HG03439 (cell line): ENCODE data around the gene PTS.

Experiments
- ATAC-seq: cut with Tn5 transposase; IDR thresholded peaks from one replicate; pipeline ENCODE4 v1.9.1; 2021; ENCODE audit warnings: mild to moderate bottlenecking, moderate library complexity; ENCODE audit not compliant: unreplicated experiment

PTS gene

GRCh38 chr11:112260490-112260889 is 34.3 kb downstream of the PTS start, which contains the start of gene PLET1:
Gene PLET1, minus strand, starts transcription at chr11:112260860. Its CDS starts 271 bp downstream, at chr11:112260589.
- no peak for ATAC-seq

- no peak for ATAC-seq
Observed at GRCh38 chr11:112265659-112266409, 39.6 kb downstream of the PTS start.

- no peak for ATAC-seq
Observed at GRCh38 chr11:112266410-112266778, 40.2 kb downstream of the PTS start.

GRCh38 chr11:112267188-112267591 is 41.0 kb downstream of the PTS start:
- no peak for ATAC-seq

GRCh38 chr11:112268406-112268805 is 42.2 kb downstream of the PTS start:
- ATAC-seq = no peak

- no peak for ATAC-seq
Observed at GRCh38 chr11:112269139-112269538, 42.9 kb downstream of the PTS start.

- ATAC-seq = no peak
Observed at GRCh38 chr11:112270551-112271180, 44.4 kb downstream of the PTS start.

- ATAC-seq = no peak
Observed at GRCh38 chr11:112271242-112271641, 45.0 kb downstream of the PTS start.

GRCh38 chr11:112273066-112273465 is 46.8 kb downstream of the PTS start:
- ATAC-seq = no peak

GRCh38 chr11:112274007-112274783 is 48.0 kb downstream of the PTS start:
- no peak for ATAC-seq

GRCh38 chr11:112277029-112277428 is 50.8 kb downstream of the PTS start:
- no peak for ATAC-seq

- no peak for ATAC-seq
Observed at GRCh38 chr11:112277941-112278340, 51.7 kb downstream of the PTS start.

- no peak for ATAC-seq
Observed at GRCh38 chr11:112278803-112279202, 52.6 kb downstream of the PTS start.

- peak; percentile 48 for ATAC-seq
Observed at GRCh38 chr11:112279901-112280267, 53.7 kb downstream of the PTS start.

GRCh38 chr11:112280268-112281126 is 54.3 kb downstream of the PTS start:
- peak; percentile 85 for ATAC-seq

- ATAC-seq = no peak
Observed at GRCh38 chr11:112281726-112282125, 55.5 kb downstream of the PTS start.
